K562 (cell line): ENCODE results near the gene EML6. TPM values are rescaled to one million over a fixed set of nuclear protein-coding genes. Genes with fewer than 3 reads are reported as not detected.

Experiments
- ATAC-seq: fragments of 200-7000 bp; cut with Tn5 transposase; 3 replicates; pipeline ENCODE4 v1.9.1; 2020; ENCODE audit warnings: moderate library complexity
- BruUV-seq: library from RNA; stranded (reverse); fragments of 400-500 nt; replicated peaks from 2 replicates; lab custom pipeline; 2021; lab: Mats Ljungman, UMichigan
- CTCF ChIA-PET: fragments of 300-600 bp; formaldehyde crosslinking; extraction: SDS; loops from one replicate; lab custom pipeline; 2021; ENCODE audit warnings: low intra/inter-chr PET ratio; lab: Yijun Ruan, JAX
- POLR2A ChIA-PET: fragments of 300-600, 350-650 bp; sonication (Branson Sonifier 250); formaldehyde crosslinking; extraction: SDS; loops from one replicate; lab custom pipeline; 2021; ENCODE audit warnings: antibody characterized with exemption, inconsistent platforms; lab: Yijun Ruan, JAX
- DNase-seq, 4 experiments: peaks; one replicate each; pipeline versions ENCODE4 v3.0.0 to v3.0.0-alpha.2; 2011 to 2018; ENCODE audit warnings: low spot score in 3 of 4, mixed read lengths in 3 of 4; ENCODE audit errors: extremely low read depth in 1 of 4
- FAIRE-seq: peaks from 2 replicates; lab custom pipeline; 2011; peaks lifted over from hg19 to GRCh38; lab: Jason Lieb, UNC
- H2AFZ ChIP-seq: 2 replicates; pipeline ENCODE4 v1.6.0; 2011; ENCODE audit warnings: low read depth, low read length, control low read depth, inconsistent platforms
- H3K27ac ChIP-seq: fragments of 200-600 bp; 3 replicates; pipeline ENCODE4 v1.8.0; 2011; ENCODE audit warnings: low read depth, mild to moderate bottlenecking, control low read depth, inconsistent platforms, low read length, moderate library complexity, mixed read lengths; ENCODE audit errors: extremely low read depth
- H3K27me3 ChIP-seq, 2 experiments: fragments of 300-600 bp in 1 of 2; 2 replicates in 1 of 2; 3 replicates in 1 of 2; pipeline versions ENCODE4 v1.6.0 to v1.8.0; 2011; ENCODE audit warnings: inconsistent platforms in 2 of 2, low read length in 2 of 2, mild to moderate bottlenecking in 1 of 2, mixed read lengths in 1 of 2, moderate library complexity in 1 of 2; ENCODE audit not compliant: control insufficient read depth in 2 of 2, insufficient read depth in 2 of 2
- H3K36me3 ChIP-seq: fragments of 300-600 bp; 3 replicates; pipeline ENCODE4 v1.8.0; 2011; ENCODE audit warnings: mild to moderate bottlenecking, low read length, inconsistent platforms; ENCODE audit not compliant: control insufficient read depth, insufficient read depth
- H3K4me1 ChIP-seq, 2 experiments: fragments of 200-600 bp in 1 of 2; replicated peaks in 1 of 2; 2 replicates in 1 of 2; 3 replicates in 1 of 2; pipeline versions ENCODE4 v1.5.1 to v1.8.0; 2011; ENCODE audit warnings: inconsistent platforms in 2 of 2, low read length in 2 of 2, mild to moderate bottlenecking in 1 of 2, mixed read lengths in 1 of 2, moderate library complexity in 1 of 2; ENCODE audit not compliant: control insufficient read depth in 2 of 2, insufficient read depth in 2 of 2
- H3K4me2 ChIP-seq: 2 replicates; pipeline ENCODE4 v1.6.1; 2011; ENCODE audit warnings: low read length, control low read depth, inconsistent platforms, mixed read lengths; ENCODE audit not compliant: insufficient read depth
- H3K4me3 ChIP-seq: fragments of 200-600 bp; sonication (generic), shearing (Covaris generic); 2 replicates; pipeline ENCODE4 v1.5.1; 2016; ENCODE audit warnings: control low read depth, inconsistent platforms
- H3K79me2 ChIP-seq: fragments of 200-600 bp; 3 replicates; pipeline ENCODE4 v1.8.0; 2011; ENCODE audit warnings: low read length, inconsistent platforms; ENCODE audit not compliant: control insufficient read depth, insufficient read depth
- H3K9ac ChIP-seq, 2 experiments: 2 replicates each; pipeline versions ENCODE4 v1.6.0 to v1.6.1; 2011; ENCODE audit warnings: low read depth in 2 of 2, low read length in 2 of 2, control low read depth in 1 of 2, inconsistent platforms in 1 of 2, mild to moderate bottlenecking in 1 of 2, mixed read lengths in 1 of 2; ENCODE audit not compliant: insufficient read depth in 1 of 2
- H3K9me1 ChIP-seq: one replicate; pipeline ENCODE4 v1.6.0; 2011; ENCODE audit warnings: inconsistent platforms, mild to moderate bottlenecking, low read length, moderate library complexity; ENCODE audit not compliant: control insufficient read depth, insufficient read depth
- H3K9me3 ChIP-seq: replicated peaks from 2 replicates; pipeline ENCODE4 v1.5.1; 2011; ENCODE audit warnings: low read depth, low read length, inconsistent platforms; ENCODE audit not compliant: control insufficient read depth, insufficient read depth
- H4K20me1 ChIP-seq: replicated peaks from 2 replicates; pipeline ENCODE4 v1.6.1; 2011; ENCODE audit warnings: low read length, inconsistent platforms, mixed read lengths; ENCODE audit not compliant: control insufficient read depth, insufficient read depth
- EGR1 ChIP-seq: fragments of 450-650 bp; conservative IDR thresholded peaks from 2 replicates; pipeline ENCODE4 v1.6.1; 2017; ENCODE audit warnings: mild to moderate bottlenecking
- FOSL1 ChIP-seq: fragments of 200-800 bp; sonication (Bioruptor generic); conservative IDR thresholded peaks from 2 replicates; pipeline ENCODE4 v1.6.1; 2016; ENCODE audit warnings: missing genetic modification characterization, missing compliant biosample characterization
- RFX7 ChIP-seq: fragments of 250-450 bp; sonication (Bioruptor Pico); IDR thresholded peaks from 2 replicates; pipeline ENCODE4 v1.5.1; 2021; ENCODE audit warnings: mild to moderate bottlenecking
- ZNF766 ChIP-seq: fragments of 200-800 bp; sonication (Bioruptor generic); conservative IDR thresholded peaks from 2 replicates; pipeline ENCODE4 v1.6.1; 2016; ENCODE audit warnings: missing genetic modification characterization, missing compliant biosample characterization
- WGBS: fragments of 100-300 bp; shearing (Covaris generic); methylation state at CpG from one replicate; pipeline ENCODE4 v1.1.6; 2016; ENCODE audit warnings: low coverage, mixed read lengths; ENCODE audit not compliant: insufficient coverage; ENCODE audit errors: missing lambda C conversion rate; 5-methylcytosine and 5-hydroxymethylcytosine counted together
- in situ Hi-C: fragments of 300-500 bp; cut with MboI; formaldehyde crosslinking; loops from 4 replicates; pipeline ENCODE4 v1.15.0; 2018; ENCODE audit warnings: inconsistent platforms, mixed read lengths
- intact Hi-C: fragments of 100-400 bp; cut with micrococcal nuclease; formaldehyde crosslinking; loops from 2 replicates; pipeline ENCODE4 v1.14.2; 2022
- polyA plus RNA-seq, 8 experiments: library from polyadenylated mRNA; depleted of rRNA in 4 of 8; stranded (reverse) in 5 of 8; unstranded in 3 of 8; fragments of >200 nt; fragmentation: Nextera tagmentation in 2 of 8; fragmentation: Illumina TruSeq in 1 of 8; extraction: Ambion mirVana in 2 of 8; extraction: Trizol in 1 of 8; gene quantifications; 2 replicates each; pipeline versions ENCODE4 v1.2.1 to v1.2.3, GENCODE V29; 2011 to 2014; ENCODE audit warnings: inconsistent platforms in 1 of 8, missing spikeins in 1 of 8
- total RNA-seq, 7 experiments: library from RNA; depleted of rRNA in 6 of 7; stranded (reverse); fragments of >200 nt in 6 of 7; fragmentation: Illumina TruSeq in 2 of 7; extraction: Trizol in 2 of 7; gene quantifications; 2 replicates each; pipeline versions ENCODE4 v1.2.1 to v1.2.3, GENCODE V29; 2011 to 2021; ENCODE audit warnings: low replicate concordance in 1 of 7
- TF ChIP-seq, protein P1 (sequence below): fragments of 250-450 bp; sonication (Bioruptor Pico); IDR thresholded peaks from 2 replicates; pipeline ENCODE4 v1.4.0; 2020; ENCODE audit warnings: mild to moderate bottlenecking
- TF ChIP-seq, protein P2 (sequence below), 3 experiments: IDR thresholded peaks in 2 of 3; conservative IDR thresholded peaks in 1 of 3; 2 replicates each; pipeline ENCODE4 v1.5.1; 2011 to 2012; ENCODE audit warnings: low read length in 3 of 3, mild to moderate bottlenecking in 3 of 3, control low read depth in 2 of 3, improper control_type of control experiment in 1 of 3, inconsistent platforms in 1 of 3, low read depth in 1 of 3, mixed read lengths in 1 of 3, moderate library complexity in 1 of 3; ENCODE audit not compliant: insufficient read depth in 2 of 3
- TF ChIP-seq, protein P3 (sequence below), 2 experiments: IDR thresholded peaks in 1 of 2; conservative IDR thresholded peaks in 1 of 2; 2 replicates each; pipeline ENCODE4 v1.6.1; 2016; ENCODE audit warnings: low read depth in 2 of 2, mild to moderate bottlenecking in 1 of 2, missing compliant biosample characterization in 1 of 2, missing genetic modification characterization in 1 of 2, moderate library complexity in 1 of 2
- TF ChIP-seq, protein P4 (sequence below): fragments of 450-650 bp; IDR thresholded peaks from 2 replicates; pipeline ENCODE4 v1.6.1; 2016
- TF ChIP-seq, protein P5 (sequence below), 2 experiments: fragments of 450-650 bp in 1 of 2; sonication (generic) in 1 of 2; formaldehyde crosslinking in 1 of 2; IDR thresholded peaks in 1 of 2; conservative IDR thresholded peaks in 1 of 2; 2 replicates each; pipeline versions ENCODE4 v1.6.1 to v1.8.1; 2016 to 2023; ENCODE audit warnings: mild to moderate bottlenecking in 2 of 2, moderate library complexity in 2 of 2, inconsistent platforms in 1 of 2, missing genetic modification reagents in 1 of 2

Gene EML6
- total and polyA plus RNA-seq, 9 of the 15 experiments (the other 6 are each of a cell fraction or from before 2014, with no cell fraction given): 0.07 to 0.56 (median 0.25) TPM

DNA sequence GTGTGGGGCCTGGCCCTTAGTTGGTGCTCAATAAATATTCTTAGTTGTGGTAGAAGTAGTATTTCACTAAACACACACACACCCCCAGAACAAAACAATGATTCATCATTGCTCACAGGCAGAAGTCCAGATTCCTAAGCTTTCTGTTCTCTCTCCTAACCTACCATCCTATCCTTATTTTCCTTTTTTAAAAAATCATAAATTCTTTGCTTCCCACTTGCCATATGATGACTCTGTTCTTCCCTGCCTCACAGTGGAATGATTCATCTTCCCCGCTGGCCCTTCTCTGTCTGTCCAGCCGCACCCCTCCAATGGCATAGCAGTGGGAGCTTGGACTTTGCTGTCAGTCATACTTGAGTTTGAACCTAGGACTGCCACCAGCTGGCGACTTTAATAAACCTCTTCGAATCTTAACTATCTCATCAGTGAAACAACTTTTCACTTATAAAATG, 5.2 kb downstream of the EML6 start:
- TF ChIP-seq, protein P1, sequence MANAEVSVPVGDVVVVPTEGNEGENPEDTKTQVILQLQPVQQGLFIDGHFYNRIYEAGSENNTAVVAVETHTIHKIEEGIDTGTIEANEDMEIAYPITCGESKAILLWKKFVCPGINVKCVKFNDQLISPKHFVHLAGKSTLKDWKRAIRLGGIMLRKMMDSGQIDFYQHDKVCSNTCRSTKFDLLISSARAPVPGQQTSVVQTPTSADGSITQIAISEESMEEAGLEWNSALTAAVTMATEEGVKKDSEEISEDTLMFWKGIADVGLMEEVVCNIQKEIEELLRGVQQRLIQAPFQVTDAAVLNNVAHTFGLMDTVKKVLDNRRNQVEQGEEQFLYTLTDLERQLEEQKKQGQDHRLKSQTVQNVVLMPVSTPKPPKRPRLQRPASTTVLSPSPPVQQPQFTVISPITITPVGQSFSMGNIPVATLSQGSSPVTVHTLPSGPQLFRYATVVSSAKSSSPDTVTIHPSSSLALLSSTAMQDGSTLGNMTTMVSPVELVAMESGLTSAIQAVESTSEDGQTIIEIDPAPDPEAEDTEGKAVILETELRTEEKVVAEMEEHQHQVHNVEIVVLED (CRISPR knock-in tag): no peak
- TF ChIP-seq RFX7 (CRISPR knock-in tag) (no peak), FOSL1 (tag) (peak; percentile 59), EGR1 (no peak), ZNF766 (CRISPR knock-in tag) (peak; percentile 64)
- TF ChIP-seq, protein P2, sequence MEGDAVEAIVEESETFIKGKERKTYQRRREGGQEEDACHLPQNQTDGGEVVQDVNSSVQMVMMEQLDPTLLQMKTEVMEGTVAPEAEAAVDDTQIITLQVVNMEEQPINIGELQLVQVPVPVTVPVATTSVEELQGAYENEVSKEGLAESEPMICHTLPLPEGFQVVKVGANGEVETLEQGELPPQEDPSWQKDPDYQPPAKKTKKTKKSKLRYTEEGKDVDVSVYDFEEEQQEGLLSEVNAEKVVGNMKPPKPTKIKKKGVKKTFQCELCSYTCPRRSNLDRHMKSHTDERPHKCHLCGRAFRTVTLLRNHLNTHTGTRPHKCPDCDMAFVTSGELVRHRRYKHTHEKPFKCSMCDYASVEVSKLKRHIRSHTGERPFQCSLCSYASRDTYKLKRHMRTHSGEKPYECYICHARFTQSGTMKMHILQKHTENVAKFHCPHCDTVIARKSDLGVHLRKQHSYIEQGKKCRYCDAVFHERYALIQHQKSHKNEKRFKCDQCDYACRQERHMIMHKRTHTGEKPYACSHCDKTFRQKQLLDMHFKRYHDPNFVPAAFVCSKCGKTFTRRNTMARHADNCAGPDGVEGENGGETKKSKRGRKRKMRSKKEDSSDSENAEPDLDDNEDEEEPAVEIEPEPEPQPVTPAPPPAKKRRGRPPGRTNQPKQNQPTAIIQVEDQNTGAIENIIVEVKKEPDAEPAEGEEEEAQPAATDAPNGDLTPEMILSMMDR (IDR thresholded peaks at IDR 0.05 in 2 of 3, conservative IDR thresholded peaks at IDR 0.05 in 1 of 3; ENCODE audit: insufficient read depth in 2 of 3, low read depth in 1 of 3, low read length in 3 of 3): 0 out of 6 replicates have a peak, but pooled peaks of 1 of the 3 experiments have one; percentile 2
- TF ChIP-seq, protein P3, sequence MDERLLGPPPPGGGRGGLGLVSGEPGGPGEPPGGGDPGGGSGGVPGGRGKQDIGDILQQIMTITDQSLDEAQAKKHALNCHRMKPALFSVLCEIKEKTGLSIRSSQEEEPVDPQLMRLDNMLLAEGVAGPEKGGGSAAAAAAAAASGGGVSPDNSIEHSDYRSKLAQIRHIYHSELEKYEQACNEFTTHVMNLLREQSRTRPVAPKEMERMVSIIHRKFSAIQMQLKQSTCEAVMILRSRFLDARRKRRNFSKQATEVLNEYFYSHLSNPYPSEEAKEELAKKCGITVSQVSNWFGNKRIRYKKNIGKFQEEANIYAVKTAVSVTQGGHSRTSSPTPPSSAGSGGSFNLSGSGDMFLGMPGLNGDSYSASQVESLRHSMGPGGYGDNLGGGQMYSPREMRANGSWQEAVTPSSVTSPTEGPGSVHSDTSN (CRISPR knock-in tag; IDR thresholded peaks at IDR 0.05; ENCODE audit: low read depth): no peak
- TF ChIP-seq, protein P3 (tag; conservative IDR thresholded peaks at IDR 0.05; ENCODE audit: low read depth): peak; percentile 47; the same call in 1 of the 2 replicates
- TF ChIP-seq, protein P4, sequence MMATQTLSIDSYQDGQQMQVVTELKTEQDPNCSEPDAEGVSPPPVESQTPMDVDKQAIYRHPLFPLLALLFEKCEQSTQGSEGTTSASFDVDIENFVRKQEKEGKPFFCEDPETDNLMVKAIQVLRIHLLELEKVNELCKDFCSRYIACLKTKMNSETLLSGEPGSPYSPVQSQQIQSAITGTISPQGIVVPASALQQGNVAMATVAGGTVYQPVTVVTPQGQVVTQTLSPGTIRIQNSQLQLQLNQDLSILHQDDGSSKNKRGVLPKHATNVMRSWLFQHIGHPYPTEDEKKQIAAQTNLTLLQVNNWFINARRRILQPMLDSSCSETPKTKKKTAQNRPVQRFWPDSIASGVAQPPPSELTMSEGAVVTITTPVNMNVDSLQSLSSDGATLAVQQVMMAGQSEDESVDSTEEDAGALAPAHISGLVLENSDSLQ: peak; percentile 83
- TF ChIP-seq, protein P5, sequence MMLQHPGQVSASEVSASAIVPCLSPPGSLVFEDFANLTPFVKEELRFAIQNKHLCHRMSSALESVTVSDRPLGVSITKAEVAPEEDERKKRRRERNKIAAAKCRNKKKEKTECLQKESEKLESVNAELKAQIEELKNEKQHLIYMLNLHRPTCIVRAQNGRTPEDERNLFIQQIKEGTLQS (IDR thresholded peaks at IDR 0.05): peak; percentile 33; the same call in 1 of the 2 replicates
- TF ChIP-seq, protein P5 (CRISPR knock-in tag; conservative IDR thresholded peaks at IDR 0.05): no peak
- intact Hi-C loops: no loop called here
- H3K4me3 ChIP-seq: no peak overlapping the region
- ChIA-PET POLR2A (no interaction called here), CTCF (no interaction called here)
- peaks cover 8 to 12% of the 10 kb centered on the region in 2 experiments; a peak in 4 of 5 replicates for H3K4me1 ChIP-seq
- no peaks in the 10 kb centered on the region for H3K79me2 ChIP-seq
- peak in 1 of 4 experiments; percentile 21 for DNase-seq
- H3K9me1 ChIP-seq: no peaks in the 10 kb centered on the region
- H2AFZ ChIP-seq: no peak overlapping the region
- in situ Hi-C loops: no loop called here
- peak; percentile 56; the same call in 1 of the 3 replicates for ATAC-seq
- H3K36me3 ChIP-seq: no peaks in the 10 kb centered on the region
- peaks cover 30 to 42% of the 10 kb centered on the region in 2 experiments for H3K27me3 ChIP-seq
- no peak overlapping the region for H3K9ac ChIP-seq
- peak; percentile 11 for FAIRE-seq
- H3K4me2 ChIP-seq: no peak overlapping the region
- H3K27ac ChIP-seq: no peak overlapping the region
- 0 out of 2 replicates have a peak, but pooled peaks cover 2% of the 10 kb centered on the region for H3K9me3 ChIP-seq
- no peaks in the 10 kb centered on the region; the same call in 1 of the 2 replicates for H4K20me1 ChIP-seq
- no TSS peak for BruUV-seq
- 0% methylated on average over 4 of the region's 4 CpGs for WGBS
